ENCODE data around the gene TMIGD1.

Gene TMIGD1

DNA sequence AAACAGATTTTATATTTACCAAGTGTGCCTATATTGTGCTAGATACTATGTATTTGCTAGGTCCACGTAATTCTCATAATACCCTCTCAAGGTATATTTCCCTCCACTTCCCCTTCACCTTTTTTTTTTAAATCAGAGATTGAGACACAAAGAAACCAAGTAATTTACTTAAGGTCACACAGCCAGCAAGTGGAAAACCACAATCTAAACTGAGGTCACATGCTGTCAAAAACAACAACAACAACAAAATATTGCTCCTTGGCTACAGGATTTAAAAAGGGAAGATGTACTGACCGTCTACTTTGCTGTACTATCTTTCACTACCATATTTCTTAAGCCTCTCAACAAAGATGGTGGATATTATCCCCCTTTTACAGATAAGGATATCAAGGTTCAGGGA, 57.9 kb downstream of the TMIGD1 start:
- no peak for DNase-seq

DNA sequence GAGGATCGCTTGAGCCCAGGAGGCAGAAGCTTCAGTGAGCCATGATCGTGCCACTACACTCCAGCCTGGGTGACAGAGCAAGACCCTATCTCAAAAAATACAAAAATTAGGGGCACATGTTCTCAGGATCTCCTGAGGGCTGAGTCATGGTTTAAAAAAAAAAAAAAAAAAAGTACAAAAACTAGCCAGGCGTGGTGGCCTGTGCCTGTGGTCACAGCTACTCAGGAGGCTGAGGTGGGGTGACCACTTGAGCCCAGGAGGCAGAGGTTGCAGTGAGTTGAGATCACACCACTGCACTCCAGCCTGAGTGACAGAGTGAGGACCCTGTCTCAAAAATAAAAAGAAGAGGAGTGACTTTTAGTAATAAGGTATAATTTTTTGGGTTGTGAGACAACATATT, 59.0 kb downstream of the TMIGD1 start:
- no peak for DNase-seq

DNA sequence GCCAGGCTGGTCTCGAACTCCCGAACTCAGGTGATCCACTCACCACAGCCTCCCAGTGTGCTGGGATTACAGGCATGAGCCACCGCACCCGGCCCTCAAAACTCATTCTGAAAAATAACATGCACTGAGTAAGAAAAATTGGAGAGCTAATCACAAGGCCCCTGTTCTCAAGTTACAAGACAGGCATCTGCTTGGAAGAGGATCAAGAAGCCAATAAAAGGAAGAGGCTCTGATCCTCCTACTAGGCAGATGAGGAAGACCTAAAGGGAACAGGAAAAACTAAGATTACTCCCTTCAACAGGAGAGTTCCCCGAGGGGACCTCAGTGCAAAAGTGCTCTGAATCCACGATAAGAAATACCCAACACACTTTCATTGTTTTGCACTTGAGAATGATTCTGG, 60.5 kb downstream of the TMIGD1 start:
- DNase-seq: no peak

DNA sequence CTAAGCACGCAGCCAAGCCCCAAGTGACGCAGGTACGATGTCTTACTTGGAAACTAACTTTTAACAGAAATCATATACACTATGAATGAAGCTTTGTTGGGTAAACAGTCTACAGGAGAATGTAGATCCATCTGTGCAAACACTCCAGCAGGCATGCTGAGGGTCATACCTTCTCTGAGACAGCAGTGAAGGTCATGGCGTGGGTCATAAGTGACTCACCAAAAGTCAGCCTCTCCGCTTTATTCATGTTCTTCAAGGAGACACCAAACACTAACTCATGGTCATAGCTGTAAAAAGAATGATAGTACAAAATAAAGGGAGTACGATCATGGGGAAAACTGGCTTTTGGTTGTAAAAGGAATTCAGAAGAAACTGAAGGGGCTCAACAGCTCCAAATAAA, 62.8 kb downstream of the TMIGD1 start:
- no peak for DNase-seq

DNA sequence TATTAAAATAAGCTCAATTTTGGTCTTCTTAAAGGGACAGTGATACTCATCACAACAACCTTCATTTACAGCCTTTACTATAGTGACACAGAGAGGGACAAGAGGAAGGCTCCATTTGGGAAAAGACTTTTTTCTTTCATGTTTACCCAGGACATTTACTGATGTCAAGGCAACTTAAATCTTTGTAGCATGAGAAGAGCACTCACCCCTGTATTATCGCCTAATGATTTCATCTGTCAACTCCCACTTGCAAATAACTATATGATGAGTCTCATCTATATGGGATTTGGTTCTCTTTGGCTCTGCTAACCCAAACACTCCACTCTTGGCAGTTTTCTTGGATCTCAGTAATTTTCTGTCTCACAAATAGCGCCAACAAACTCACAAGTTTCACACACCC, 66.2 kb downstream of the TMIGD1 start:
- no peak for DNase-seq
